Measurements from ENCODE around the gene ADAMTSL4.

Gene ADAMTSL4

DNA sequence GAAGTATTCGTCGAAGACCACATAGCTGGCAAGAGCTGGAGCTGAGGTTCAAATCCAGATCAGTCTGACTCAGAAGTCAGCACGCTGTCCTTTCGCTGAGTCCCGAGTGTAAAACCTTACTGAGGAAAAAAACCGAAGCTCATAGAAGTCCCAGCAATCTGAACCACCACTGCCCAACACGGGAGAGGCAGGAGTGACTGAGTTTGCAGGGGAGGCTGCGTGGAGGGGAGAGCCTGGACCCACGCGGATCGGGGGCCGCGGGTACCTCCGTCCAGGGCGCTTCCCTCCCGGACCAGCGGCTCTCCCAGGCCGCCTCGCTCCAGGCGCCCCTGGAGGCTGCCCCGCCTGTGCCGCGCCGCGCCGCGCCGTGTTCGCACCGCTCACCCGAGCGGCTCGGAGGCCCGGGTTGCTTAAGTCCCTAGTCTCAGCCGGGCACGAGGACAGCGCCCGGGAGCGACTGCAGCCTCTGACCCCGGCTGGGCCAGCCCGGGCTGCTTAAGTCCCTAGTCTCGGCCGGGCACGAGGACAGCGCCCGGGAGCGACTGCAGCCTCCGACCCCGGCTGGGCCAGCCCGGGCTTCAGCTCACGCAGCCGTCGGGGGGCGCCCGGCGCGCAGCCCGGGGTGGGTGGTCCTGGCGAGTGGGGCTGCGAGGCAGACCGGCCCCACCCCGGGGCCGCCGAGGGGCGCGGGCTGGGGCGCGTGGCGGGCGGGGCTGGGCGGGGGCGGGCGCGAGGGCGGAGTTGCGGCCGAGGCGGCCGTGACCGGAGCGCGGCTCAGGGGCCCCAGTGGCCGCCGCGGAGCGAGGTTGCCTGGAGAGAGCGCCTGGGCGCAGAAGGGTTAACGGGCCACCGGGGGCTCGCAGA, at the start of gene ADAMTSL4:
ADAMTSL4 (plus strand) TSS at position 777 of the 864 bp plus-strand sequence. CDS start 2,881 bp downstream, outside the sequence.
- H3K27me3 ChIP-seq (ENCODE audit: control insufficient read depth, insufficient read depth, low read length), result peaks cover 21% of the 10 kb centered on the region
- H3K9ac ChIP-seq (ENCODE audit: low read length), result no peak within 1 kb of the TSS

DNA sequence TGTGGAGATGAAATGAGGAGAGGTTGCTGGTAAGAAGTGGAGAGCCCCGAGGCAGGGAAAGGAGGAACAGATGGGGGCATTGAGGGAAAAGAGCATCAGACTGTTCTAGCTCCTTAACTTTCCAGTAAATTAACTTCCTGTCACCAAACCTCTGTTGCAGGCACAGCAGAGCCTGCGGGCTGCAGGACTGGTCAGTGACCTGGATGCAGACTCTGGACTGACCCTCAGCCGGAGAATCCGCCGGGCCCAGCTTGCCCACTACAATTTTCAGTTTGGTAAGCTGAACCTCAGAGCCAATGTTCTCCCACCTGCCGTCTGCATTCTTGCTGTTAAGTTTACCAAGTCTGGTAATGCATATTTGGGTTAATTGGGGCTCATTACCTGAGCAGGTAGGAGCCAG, 43.8 kb upstream of the ADAMTSL4 start:
- Histone ChIP-seq H3K36me3 (ENCODE audit: control insufficient read depth, low read depth, low read length) (peaks cover 40% of the 10 kb centered on the region), H3K4me3 (ENCODE audit: low read length) (no peak overlapping the region), H3K27me3 (ENCODE audit: control insufficient read depth, insufficient read depth, low read length) (no peaks in the 10 kb centered on the region), H3K27ac (ENCODE audit: low read length) (no peak overlapping the region), H3K9ac (ENCODE audit: low read length) (no peak overlapping the region), H3K4me1 (ENCODE audit: control insufficient read depth, low read depth, low read length) (no peaks in the 10 kb centered on the region), H3K9me3 (ENCODE audit: control insufficient read depth, low read depth, low read length) (no peaks in the 10 kb centered on the region)

More for the DNA sequence above, at the start of gene ADAMTSL4:
- peaks cover 6% of the 10 kb centered on the region for H3K4me1 ChIP-seq (ENCODE audit: control insufficient read depth, low read depth, low read length)
- no peaks in the 10 kb centered on the region for H3K36me3 ChIP-seq (ENCODE audit: control insufficient read depth, low read depth, low read length)
- H3K4me3 ChIP-seq (ENCODE audit: low read length), result peak within 1 kb of the TSS; percentile 52
- no peaks in the 10 kb centered on the region for H3K9me3 ChIP-seq (ENCODE audit: control insufficient read depth, low read depth, low read length)
- no peak within 1 kb of the TSS for H3K27ac ChIP-seq (ENCODE audit: low read length)

DNA sequence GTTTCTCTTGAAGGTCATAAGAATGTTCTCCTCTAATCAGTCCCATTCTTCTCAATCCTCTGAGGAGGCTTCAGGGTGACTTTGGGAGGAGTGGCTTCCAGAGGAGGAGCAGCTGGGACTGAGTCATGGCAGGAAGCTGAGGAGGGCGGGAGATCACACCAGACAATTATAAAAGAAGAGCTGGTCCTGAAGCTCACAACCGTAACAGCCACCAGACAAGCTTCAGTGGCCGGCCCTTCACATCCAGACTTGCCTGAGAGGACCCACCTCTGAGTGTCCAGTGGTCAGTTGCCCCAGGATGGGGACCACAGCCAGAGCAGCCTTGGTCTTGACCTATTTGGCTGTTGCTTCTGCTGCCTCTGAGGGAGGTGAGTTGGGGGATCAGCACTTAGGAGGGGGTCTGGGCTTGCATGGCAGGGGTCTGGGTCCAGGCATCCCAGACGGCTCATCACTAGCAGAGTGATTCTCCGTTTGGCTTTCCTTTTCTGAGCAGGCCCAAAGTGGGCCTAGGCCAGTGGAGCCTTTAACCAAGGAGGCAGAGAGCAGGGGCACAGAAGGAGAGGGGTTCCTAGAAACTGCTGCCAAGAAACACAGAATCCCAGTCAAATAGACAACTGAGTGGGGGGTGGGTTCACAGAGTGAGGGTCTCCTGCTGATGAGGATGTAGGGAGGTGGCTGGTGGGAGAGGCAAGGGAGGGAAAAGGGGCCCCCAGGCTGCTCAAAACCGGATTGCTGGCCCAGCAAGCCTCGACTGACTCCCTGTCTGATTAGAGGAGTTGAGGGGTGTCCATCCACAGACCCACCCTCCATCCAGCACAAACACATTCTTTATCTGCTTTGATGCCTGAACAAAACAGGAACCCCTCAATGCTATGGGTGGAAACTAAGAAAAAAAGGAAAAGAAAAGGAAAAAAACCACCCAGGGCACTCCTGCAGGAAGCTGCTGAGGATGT, 41.0 kb upstream of the ADAMTSL4 start, which contains the start of gene ECM1:
ECM1 (plus strand) TSS at position 198 of the 953 bp plus-strand sequence; CDS start at position 299, 101 bp downstream.
- Histone ChIP-seq H3K4me3 (ENCODE audit: low read length) (no peak within 1 kb of the TSS), H3K36me3 (ENCODE audit: control insufficient read depth, low read depth, low read length) (peaks cover 33% of the 10 kb centered on the region), H3K9ac (ENCODE audit: low read length) (no peak within 1 kb of the TSS), H3K4me1 (ENCODE audit: control insufficient read depth, low read depth, low read length) (no peaks in the 10 kb centered on the region), H3K27me3 (ENCODE audit: control insufficient read depth, insufficient read depth, low read length) (no peaks in the 10 kb centered on the region), H3K27ac (ENCODE audit: low read length) (no peak within 1 kb of the TSS), H3K9me3 (ENCODE audit: control insufficient read depth, low read depth, low read length) (no peaks in the 10 kb centered on the region)

DNA sequence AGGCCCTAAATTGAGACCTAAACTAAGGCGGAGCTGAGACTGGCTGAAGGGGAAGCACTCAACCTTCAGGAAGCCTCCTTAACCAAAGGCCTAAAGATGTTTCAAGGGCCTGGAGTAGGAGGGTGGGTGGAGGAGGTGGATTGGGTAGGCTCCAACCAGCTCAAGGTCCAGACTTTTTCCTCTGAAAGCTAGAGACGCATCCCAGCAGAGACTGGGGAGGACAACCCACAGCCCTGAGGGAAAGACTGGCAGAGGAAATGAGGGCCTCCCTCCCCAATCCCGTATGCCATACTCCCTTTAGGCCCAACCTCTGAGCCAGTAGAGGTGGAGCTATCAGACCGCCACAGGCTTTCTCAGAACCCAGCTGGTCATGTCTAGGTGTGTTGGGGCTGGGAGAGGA, 40.2 kb upstream of the ADAMTSL4 start:
- Histone ChIP-seq H3K4me3 (ENCODE audit: low read length) (no peak overlapping the region), H3K36me3 (ENCODE audit: control insufficient read depth, low read depth, low read length) (peaks cover 31% of the 10 kb centered on the region), H3K9me3 (ENCODE audit: control insufficient read depth, low read depth, low read length) (no peaks in the 10 kb centered on the region), H3K4me1 (ENCODE audit: control insufficient read depth, low read depth, low read length) (no peaks in the 10 kb centered on the region), H3K9ac (ENCODE audit: low read length) (no peak overlapping the region), H3K27me3 (ENCODE audit: control insufficient read depth, insufficient read depth, low read length) (no peaks in the 10 kb centered on the region), H3K27ac (ENCODE audit: low read length) (no peak overlapping the region)

DNA sequence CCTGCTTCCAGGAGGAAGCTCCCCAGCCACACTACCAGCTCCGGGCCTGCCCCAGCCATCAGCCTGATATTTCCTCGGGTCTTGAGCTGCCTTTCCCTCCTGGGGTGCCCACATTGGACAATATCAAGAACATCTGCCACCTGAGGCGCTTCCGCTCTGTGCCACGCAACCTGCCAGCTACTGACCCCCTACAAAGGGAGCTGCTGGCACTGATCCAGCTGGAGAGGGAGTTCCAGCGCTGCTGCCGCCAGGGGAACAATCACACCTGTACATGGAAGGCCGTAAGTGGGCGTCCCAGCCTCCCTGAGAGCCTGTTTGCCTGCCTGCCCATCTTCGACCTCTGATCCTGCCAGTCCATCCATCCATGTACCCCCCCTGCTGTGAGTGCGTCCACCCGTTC, 37.7 kb upstream of the ADAMTSL4 start:
- Histone ChIP-seq H3K4me3 (ENCODE audit: low read length) (no peak overlapping the region), H3K27me3 (ENCODE audit: control insufficient read depth, insufficient read depth, low read length) (no peaks in the 10 kb centered on the region), H3K4me1 (ENCODE audit: control insufficient read depth, low read depth, low read length) (no peaks in the 10 kb centered on the region), H3K36me3 (ENCODE audit: control insufficient read depth, low read depth, low read length) (peaks cover 5% of the 10 kb centered on the region), H3K9me3 (ENCODE audit: control insufficient read depth, low read depth, low read length) (no peaks in the 10 kb centered on the region), H3K27ac (ENCODE audit: low read length) (no peak overlapping the region), H3K9ac (ENCODE audit: low read length) (no peak overlapping the region)

DNA sequence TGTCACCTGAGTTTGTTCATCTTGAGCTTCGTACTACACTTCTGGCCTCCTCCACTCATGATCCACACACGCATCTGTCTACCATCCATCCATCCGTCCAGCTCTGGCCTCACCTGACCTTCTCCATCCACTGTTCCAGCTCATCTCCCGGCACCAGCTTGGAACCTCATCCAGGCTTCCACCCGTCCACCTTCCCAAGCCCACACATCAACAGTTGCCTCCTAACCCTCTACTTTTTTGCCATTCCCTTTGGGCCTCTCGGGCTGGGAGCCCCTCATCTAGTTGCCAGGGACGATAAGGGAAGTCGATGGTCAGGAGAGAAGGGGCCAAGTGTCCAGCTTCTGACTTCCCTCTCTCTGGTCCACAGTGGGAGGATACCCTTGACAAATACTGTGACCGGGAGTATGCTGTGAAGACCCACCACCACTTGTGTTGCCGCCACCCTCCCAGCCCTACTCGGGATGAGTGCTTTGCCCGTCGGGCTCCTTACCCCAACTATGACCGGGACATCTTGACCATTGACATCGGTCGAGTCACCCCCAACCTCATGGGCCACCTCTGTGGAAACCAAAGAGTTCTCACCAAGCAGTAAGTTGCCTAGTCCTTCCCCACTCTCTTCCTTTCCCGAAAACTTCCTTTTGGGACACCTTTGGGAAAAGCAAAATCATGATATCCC, 37.1 kb upstream of the ADAMTSL4 start:
- H3K4me3 ChIP-seq (ENCODE audit: low read length), result no peak overlapping the region
- H3K4me1 ChIP-seq (ENCODE audit: control insufficient read depth, low read depth, low read length), result no peaks in the 10 kb centered on the region
- H3K9ac ChIP-seq (ENCODE audit: low read length), result no peak overlapping the region
- no peaks in the 10 kb centered on the region for H3K27me3 ChIP-seq (ENCODE audit: control insufficient read depth, insufficient read depth, low read length)
- H3K36me3 ChIP-seq (ENCODE audit: control insufficient read depth, low read depth, low read length), result no peaks in the 10 kb centered on the region
- H3K9me3 ChIP-seq (ENCODE audit: control insufficient read depth, low read depth, low read length), result no peaks in the 10 kb centered on the region
- no peak overlapping the region for H3K27ac ChIP-seq (ENCODE audit: low read length)

DNA sequence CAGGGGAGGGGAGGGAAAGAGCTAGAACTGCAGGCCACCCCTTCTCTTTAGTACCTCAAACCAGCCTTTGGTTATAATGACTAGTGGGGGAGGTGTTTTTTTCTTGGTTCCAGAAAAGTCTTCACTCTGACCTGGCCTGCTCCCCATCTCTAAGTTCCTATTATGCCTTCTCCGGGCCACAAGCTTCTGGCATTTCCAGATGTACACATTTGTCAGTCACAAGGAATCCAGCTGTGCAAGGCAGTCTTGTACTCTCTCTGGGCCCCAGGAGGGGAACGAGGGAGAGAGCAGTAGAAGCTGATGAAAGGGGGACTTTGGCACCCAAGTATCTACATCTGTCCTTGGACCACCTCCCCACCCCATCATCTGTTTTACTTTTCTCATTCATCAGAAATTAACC, 36.4 kb upstream of the ADAMTSL4 start:
- Histone ChIP-seq H3K9ac (ENCODE audit: low read length) (no peak overlapping the region), H3K36me3 (ENCODE audit: control insufficient read depth, low read depth, low read length) (no peaks in the 10 kb centered on the region), H3K4me3 (ENCODE audit: low read length) (no peak overlapping the region), H3K9me3 (ENCODE audit: control insufficient read depth, low read depth, low read length) (no peaks in the 10 kb centered on the region), H3K4me1 (ENCODE audit: control insufficient read depth, low read depth, low read length) (no peaks in the 10 kb centered on the region), H3K27me3 (ENCODE audit: control insufficient read depth, insufficient read depth, low read length) (no peaks in the 10 kb centered on the region), H3K27ac (ENCODE audit: low read length) (no peak overlapping the region)

DNA sequence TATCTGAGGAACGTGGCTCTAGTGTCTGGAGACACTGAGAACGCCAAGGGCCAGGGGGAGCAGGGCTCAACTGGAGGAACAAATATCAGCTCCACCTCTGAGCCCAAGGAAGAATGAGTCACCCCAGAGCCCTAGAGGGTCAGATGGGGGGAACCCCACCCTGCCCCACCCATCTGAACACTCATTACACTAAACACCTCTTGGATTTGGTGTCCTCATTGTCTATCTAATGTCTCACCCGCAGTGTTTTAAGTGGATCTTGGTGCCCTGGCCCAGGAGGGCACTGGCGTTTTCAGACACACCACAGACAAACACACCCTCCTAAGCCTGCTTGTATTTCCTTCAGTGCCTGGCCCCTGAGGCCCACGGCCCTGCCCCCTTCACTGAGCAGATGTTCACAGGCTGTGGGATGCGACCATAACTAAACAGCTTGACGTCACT, 35.8 kb upstream of the ADAMTSL4 start:
- H3K27me3 ChIP-seq (ENCODE audit: control insufficient read depth, insufficient read depth, low read length), result no peaks in the 10 kb centered on the region

DNA sequence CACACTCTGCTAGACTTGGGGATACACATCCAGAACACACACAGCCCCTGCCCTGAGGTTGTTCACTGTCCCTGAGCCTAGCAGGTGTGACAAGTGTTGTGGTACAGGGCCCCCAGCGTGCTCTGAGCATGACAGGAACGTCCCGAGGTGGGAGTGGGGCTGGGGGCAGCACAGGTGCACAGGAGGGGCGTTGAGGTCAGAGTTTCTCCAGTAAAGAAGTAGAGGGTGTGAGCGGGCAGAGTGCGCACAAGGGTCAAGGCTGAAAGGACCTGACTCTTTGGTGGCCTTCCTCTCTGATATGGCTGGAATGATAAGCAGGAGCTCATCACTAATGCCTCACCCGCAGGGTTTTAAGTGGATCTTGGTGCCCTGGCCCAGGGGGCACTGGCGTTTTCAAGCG, 34.9 kb upstream of the ADAMTSL4 start:
- H3K4me1 ChIP-seq (ENCODE audit: control insufficient read depth, low read depth, low read length), result no peaks in the 10 kb centered on the region
- H3K9me3 ChIP-seq (ENCODE audit: control insufficient read depth, low read depth, low read length), result no peaks in the 10 kb centered on the region
- no peak overlapping the region for H3K9ac ChIP-seq (ENCODE audit: low read length)
- H3K27ac ChIP-seq (ENCODE audit: low read length), result no peak overlapping the region
- no peak overlapping the region for H3K4me3 ChIP-seq (ENCODE audit: low read length)
- no peaks in the 10 kb centered on the region for H3K27me3 ChIP-seq (ENCODE audit: control insufficient read depth, insufficient read depth, low read length)
- no peaks in the 10 kb centered on the region for H3K36me3 ChIP-seq (ENCODE audit: control insufficient read depth, low read depth, low read length)

More for the DNA sequence above, 35.8 kb upstream of the ADAMTSL4 start:
- Histone ChIP-seq H3K9ac (ENCODE audit: low read length) (no peak overlapping the region), H3K9me3 (ENCODE audit: control insufficient read depth, low read depth, low read length) (no peaks in the 10 kb centered on the region), H3K36me3 (ENCODE audit: control insufficient read depth, low read depth, low read length) (no peaks in the 10 kb centered on the region), H3K27ac (ENCODE audit: low read length) (no peak overlapping the region), H3K4me3 (ENCODE audit: low read length) (no peak overlapping the region), H3K4me1 (ENCODE audit: control insufficient read depth, low read depth, low read length) (no peaks in the 10 kb centered on the region)

DNA sequence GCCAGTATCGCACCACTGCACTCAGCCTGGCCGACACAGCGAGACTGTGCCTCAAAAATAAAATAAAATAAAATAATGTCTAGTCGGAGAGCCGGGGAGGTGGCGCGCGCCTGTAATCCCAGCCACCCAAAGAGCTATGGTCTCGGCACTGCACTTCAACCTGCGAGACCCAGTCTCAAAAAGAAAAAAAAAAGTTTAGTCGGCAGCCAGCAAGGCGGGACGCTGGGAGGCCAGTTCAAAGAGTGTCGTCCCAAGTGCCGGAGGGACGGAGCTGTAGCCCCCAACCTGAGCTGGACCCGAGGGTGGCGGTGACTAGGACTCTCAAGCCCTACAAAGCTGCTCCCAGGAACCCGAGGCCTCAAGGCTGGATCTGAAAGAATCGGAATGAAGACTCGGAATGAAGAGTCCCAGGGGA, 34.3 kb upstream of the ADAMTSL4 start:
- H3K27me3 ChIP-seq (ENCODE audit: control insufficient read depth, insufficient read depth, low read length), result no peaks in the 10 kb centered on the region
- H3K27ac ChIP-seq (ENCODE audit: low read length), result peak overlapping the region; percentile 49
- peak overlapping the region; percentile 95 for H3K4me3 ChIP-seq (ENCODE audit: low read length)
- no peaks in the 10 kb centered on the region for H3K4me1 ChIP-seq (ENCODE audit: control insufficient read depth, low read depth, low read length)
- no peaks in the 10 kb centered on the region for H3K9me3 ChIP-seq (ENCODE audit: control insufficient read depth, low read depth, low read length)
- peak overlapping the region; percentile 59 for H3K9ac ChIP-seq (ENCODE audit: low read length)
- H3K36me3 ChIP-seq (ENCODE audit: control insufficient read depth, low read depth, low read length), result no peaks in the 10 kb centered on the region

Measured in iPS-18a (cell line).